GM23338 (cell line): ENCODE results near the gene VSIR. TPM values are rescaled to one million over a fixed set of nuclear protein-coding genes. Genes with fewer than 3 reads are reported as not detected.

ENCODE experiments used
- ATAC-seq: fragments of 200-7000 bp; cut with Tn5 transposase; 3 replicates; pipeline ENCODE4 v1.9.1; 2020
- DNase-seq: peaks from one replicate; pipeline ENCODE4 v3.0.0-alpha.2; 2015; ENCODE audit warnings: low spot score
- H2AFZ ChIP-seq: fragments of 200-600 bp; sonication (generic); 2 replicates; pipeline ENCODE4 v1.8.0; 2016; ENCODE audit warnings: antibody characterized with exemption, mild to moderate bottlenecking, moderate library complexity
- H3F3A ChIP-seq: fragments of 200-600 bp; sonication (generic); replicated peaks from 2 replicates; pipeline ENCODE4 v1.8.0; 2017; ENCODE audit warnings: antibody characterized with exemption, mixed run types, low read depth
- H3K27ac ChIP-seq: fragments of 200-600 bp; sonication (generic); 2 replicates; pipeline ENCODE4 v1.6.1; 2016; ENCODE audit warnings: low read depth
- H3K27me3 ChIP-seq: fragments of 200-600 bp; sonication (generic); 2 replicates; pipeline ENCODE4 v1.8.0; 2016; ENCODE audit warnings: mild to moderate bottlenecking, mixed run types, moderate library complexity; ENCODE audit not compliant: insufficient read depth
- H3K36me3 ChIP-seq: fragments of 200-600 bp; sonication (generic); 2 replicates; pipeline ENCODE4 v1.8.0; 2016; ENCODE audit warnings: mild to moderate bottlenecking; ENCODE audit not compliant: insufficient read depth
- H3K4me1 ChIP-seq: fragments of 200-600 bp; sonication (generic); 2 replicates; pipeline ENCODE4 v1.8.0; 2016; ENCODE audit warnings: mild to moderate bottlenecking, moderate library complexity; ENCODE audit not compliant: insufficient read depth
- H3K4me2 ChIP-seq: fragments of 200-600 bp; sonication (generic); 2 replicates; pipeline ENCODE4 v1.7.1; 2017; ENCODE audit warnings: mixed run types
- H3K4me3 ChIP-seq: fragments of 200-600 bp; sonication (generic); 2 replicates; pipeline ENCODE4 v1.6.1; 2016; ENCODE audit warnings: mixed run types
- H3K79me2 ChIP-seq: fragments of 200-600 bp; sonication (generic); replicated peaks from 2 replicates; pipeline ENCODE4 v1.8.0; 2017; ENCODE audit warnings: mild to moderate bottlenecking; ENCODE audit not compliant: insufficient read depth
- H3K9me2 ChIP-seq: fragments of 200-600 bp; sonication (generic); 2 replicates; pipeline ENCODE4 v1.8.0; 2017; ENCODE audit not compliant: insufficient read depth
- H4K20me1 ChIP-seq: fragments of 200-600 bp; sonication (generic); replicated peaks from 2 replicates; pipeline ENCODE4 v1.8.0; 2017; ENCODE audit warnings: mild to moderate bottlenecking; ENCODE audit not compliant: insufficient read depth
- H3K27ac Mint-ChIP-seq: 2 replicates; pipeline ENCODE4 v1.8.0; 2020; ENCODE audit warnings: inconsistent platforms, mild to moderate bottlenecking, moderate library complexity, mixed read lengths
- H3K27me3 Mint-ChIP-seq: 3 replicates; pipeline ENCODE4 v1.8.0; 2022; ENCODE audit warnings: low read depth, mild to moderate bottlenecking, moderate library complexity, mixed read lengths, inconsistent platforms; ENCODE audit not compliant: insufficient read depth, poor library complexity
- H3K36me3 Mint-ChIP-seq: 3 replicates; pipeline ENCODE4 v1.8.0; 2021; ENCODE audit warnings: low read depth, mild to moderate bottlenecking, inconsistent platforms, moderate library complexity, mixed read lengths
- H3K4me1 Mint-ChIP-seq: 3 replicates; pipeline ENCODE4 v1.8.0; 2020; ENCODE audit warnings: mild to moderate bottlenecking, inconsistent platforms, mixed read lengths
- H3K4me3 Mint-ChIP-seq: 3 replicates; pipeline ENCODE4 v1.8.0; 2021; ENCODE audit warnings: moderate library complexity, mild to moderate bottlenecking, inconsistent platforms, mixed read lengths
- H3K9me3 Mint-ChIP-seq: 3 replicates; pipeline ENCODE4 v1.8.0; 2020; ENCODE audit warnings: moderate library complexity, mild to moderate bottlenecking, inconsistent platforms, mixed read lengths
- ETS1 ChIP-seq: IDR thresholded peaks from 2 replicates; pipeline ENCODE4 v1.6.1; 2016; ENCODE audit warnings: antibody characterized with exemption
- EZH2phosphoT487 ChIP-seq: fragments of 200-600 bp; sonication (generic); IDR thresholded peaks from one replicate; pipeline ENCODE4 v1.8.1; 2018; ENCODE audit warnings: antibody characterized with exemption; ENCODE audit not compliant: unreplicated experiment
- POLR2AphosphoS5 ChIP-seq: IDR thresholded peaks from 2 replicates; pipeline ENCODE4 v1.6.1; 2016; ENCODE audit warnings: antibody characterized with exemption, low read depth
- REST ChIP-seq: IDR thresholded peaks from one replicate; pipeline ENCODE4 v1.6.1; 2018; ENCODE audit warnings: antibody characterized with exemption; ENCODE audit not compliant: unreplicated experiment
- ZNF462 ChIP-seq: fragments of 250-450 bp; sonication (Bioruptor Pico); IDR thresholded peaks from 2 replicates; pipeline ENCODE4 v1.5.0; 2020; ENCODE audit warnings: mild to moderate bottlenecking, moderate library complexity
- polyA plus RNA-seq: library from polyadenylated mRNA; unstranded; fragments of >200 nt; fragmentation: Nextera tagmentation; extraction: Ambion mirVana; gene quantifications from 2 replicates; pipeline ENCODE4 v1.2.1, GENCODE V29; 2016
- total RNA-seq: library from RNA; depleted of rRNA; stranded (reverse); fragments of >200 nt; shearing (Covaris generic); gene quantifications from 2 replicates; pipeline ENCODE4 v1.2.3, GENCODE V29; 2014

VSIR gene
- total and polyA plus RNA-seq, 2 experiments from 2014 or later: 0.10 to 0.74 TPM

GRCh38 chr10:71820966-71821365 lies 47.6 kb upstream of the VSIR start:
- Histone ChIP-seq H3K79me2 (no peaks in the 10 kb centered on the region), H3K27ac (no peak overlapping the region), H3K27me3 (no peaks in the 10 kb centered on the region), H3K36me3 (peaks cover 62% of the 10 kb centered on the region), H3K9me2 (no peaks in the 10 kb centered on the region), H3K4me2 (no peak overlapping the region), H2AFZ (no peak overlapping the region), H4K20me1 (peaks cover 3% of the 10 kb centered on the region; the same call in 1 of the 2 replicates), H3K4me3 (no peak overlapping the region), H3F3A (no peaks in the 10 kb centered on the region), H3K4me1 (peaks cover 10% of the 10 kb centered on the region)
- no peak for TF ChIP-seq REST
- TF ChIP-seq ZNF462 (CRISPR knock-in tag): no peak
- TF ChIP-seq ETS1: no peak
- TF ChIP-seq EZH2phosphoT487: no peak
- TF ChIP-seq POLR2AphosphoS5: no peak
- Mint-ChIP-seq H3K27ac (no peak overlapping the region), H3K27me3 (peaks cover 4% of the 10 kb centered on the region), H3K36me3 (peaks cover 88% of the 10 kb centered on the region), H3K9me3 (no peaks in the 10 kb centered on the region), H3K4me1 (peaks cover 4% of the 10 kb centered on the region; the same call in 2 of the 3 replicates), H3K4me3 (no peak overlapping the region)
- no peak for DNase-seq
- ATAC-seq: no peak
